Measurements from ENCODE around the gene MGME1.
"Not testable (repeated sequence)": the region's sequence is repeated elsewhere in the genome, so short reads cannot be mapped to it uniquely, and the experiment has no call there.

MGME1 gene

DNA sequence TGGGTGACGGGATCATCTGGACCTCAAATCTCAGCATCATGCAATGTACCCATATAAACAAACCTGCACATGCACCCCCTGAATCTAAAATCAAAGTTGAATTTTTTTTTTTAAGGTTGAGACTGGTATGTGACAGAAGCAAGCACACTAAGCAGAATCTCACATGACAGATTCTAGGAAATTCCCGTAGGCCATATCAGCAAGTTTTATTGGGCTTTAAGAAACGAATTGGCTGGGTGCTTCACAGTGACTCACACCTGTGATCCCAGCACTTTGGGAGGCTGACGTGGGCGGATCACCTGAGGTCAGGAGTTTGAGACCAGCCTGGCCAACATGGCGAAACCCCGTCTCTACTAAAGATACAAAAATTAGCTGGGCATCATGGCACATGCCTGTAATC, 58.2 kb downstream of the MGME1 start:
- not testable (repeated sequence) for DNase-seq

GRCh38 chr20:18030020-18030419, 61.2 kb downstream of the MGME1 start:
- DNase-seq: no peak

- no peak for DNase-seq
Observed at GRCh38 chr20:18031050-18031449, 62.2 kb downstream of the MGME1 start.

DNA sequence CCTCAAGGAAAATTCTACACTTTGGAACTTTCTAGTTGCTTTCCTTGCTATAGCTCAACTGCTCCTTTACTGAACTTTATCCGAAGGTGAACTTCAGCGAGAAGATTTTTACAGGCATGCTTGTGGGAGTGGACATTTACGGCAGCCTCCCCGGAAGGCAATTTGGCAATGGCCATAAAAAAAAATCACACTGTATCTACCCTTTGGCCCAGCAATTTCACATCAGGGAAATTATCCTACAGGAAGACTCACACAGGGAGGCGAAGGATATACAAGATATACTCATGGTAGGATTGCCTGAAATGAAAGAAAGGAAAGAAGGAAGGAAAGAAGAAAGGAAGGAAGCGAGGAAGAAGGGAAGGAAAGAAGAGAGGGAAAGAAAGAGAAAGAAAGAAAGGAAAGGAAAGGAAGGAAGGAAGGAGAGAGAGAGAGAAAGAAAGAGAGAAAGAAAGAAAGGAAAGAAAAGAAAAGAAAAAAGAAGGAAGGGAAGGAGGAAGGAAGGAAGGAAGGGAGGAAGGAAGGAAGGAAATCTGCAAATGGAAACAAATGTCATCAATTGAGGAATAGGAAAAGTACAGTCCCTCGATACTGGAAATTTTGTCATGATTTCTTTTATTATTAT, 63.2 kb downstream of the MGME1 start:
- DNase-seq: no peak

DNA sequence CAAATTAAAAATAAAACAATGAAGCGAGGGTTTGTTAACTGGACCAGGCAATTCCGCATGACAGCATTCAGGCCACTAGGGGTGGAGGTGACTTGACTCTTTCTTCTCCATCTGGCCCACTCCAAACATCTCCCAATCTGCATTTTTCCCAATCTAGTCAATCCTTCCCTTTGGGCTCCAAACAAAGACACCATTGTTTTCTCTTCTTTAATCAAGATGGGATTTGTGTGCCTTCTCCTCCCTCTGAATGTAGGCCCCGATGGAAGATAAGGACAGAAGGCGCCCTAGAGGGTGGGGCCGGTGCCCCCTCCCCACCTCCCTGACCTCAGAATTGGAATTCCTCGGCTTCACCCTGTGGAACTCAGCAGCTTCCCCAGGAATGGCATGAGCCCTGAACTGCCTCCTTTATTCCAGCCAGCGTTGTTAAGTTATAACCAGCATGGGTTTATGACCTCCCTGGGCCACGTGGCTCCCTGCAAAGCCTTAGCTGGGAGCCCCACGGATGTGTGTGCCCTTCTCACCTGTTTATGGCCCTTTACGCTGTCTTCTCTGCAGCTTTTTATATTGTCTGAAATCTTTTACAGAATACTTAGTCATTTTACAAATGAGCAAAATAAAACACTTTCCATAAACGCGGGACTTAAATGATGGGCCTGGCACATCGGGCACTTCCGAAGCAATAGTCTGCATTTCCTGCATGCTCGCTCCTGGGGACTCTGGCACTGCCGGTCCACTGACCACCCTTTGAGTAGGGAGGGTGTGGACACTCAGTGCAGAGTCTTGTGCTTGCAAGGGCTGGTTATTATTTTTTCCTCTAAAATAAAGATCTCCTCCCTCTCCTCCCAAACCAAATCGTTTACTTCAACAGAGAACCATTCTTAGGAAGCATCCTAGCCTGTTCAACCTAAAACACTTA, 64.4 kb downstream of the MGME1 start:
- DNase-seq: no peak

DNA sequence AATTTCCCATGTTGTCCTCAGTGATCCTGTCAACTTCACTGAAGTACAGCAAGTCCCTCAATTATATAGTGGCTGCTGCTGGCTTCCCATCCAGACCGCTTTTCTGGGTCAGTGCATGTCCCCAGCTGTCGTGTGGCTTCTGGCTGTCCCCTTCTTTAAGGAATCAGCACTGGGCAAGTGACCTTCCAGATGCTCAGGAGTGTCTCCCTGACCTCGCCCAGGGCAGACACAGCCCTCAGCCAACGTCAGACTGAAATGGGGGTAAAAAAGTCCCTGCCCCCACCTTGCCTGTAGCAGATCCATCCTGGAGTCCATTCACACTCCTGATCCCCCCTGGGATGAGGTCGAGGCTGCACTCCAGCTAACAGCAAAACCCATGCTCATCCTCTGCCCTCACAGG, 65.2 kb downstream of the MGME1 start:
- no peak for DNase-seq

DNA sequence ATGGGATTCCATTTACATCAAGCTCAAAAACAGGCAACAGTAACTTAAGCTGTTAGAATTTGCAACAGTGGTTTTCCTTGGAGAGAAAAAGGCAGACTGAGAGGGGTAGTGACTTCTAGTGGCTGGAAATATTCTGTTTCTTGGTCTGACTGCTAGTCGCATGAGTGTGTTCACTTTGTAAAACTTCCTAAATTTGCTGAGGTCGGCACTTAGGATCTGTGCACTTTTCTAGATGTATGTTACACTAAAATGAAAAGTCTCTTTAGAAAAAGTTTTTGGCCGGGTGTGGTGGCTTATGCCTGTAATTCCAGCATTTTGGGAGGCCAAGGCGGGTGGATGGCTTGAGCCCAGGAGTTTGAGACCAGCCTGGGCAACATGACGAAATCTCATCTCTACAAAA, 70.2 kb downstream of the MGME1 start:
- no peak for DNase-seq

All from CD4-positive, alpha-beta T cell treated with Interleukin-4 for 4 hours (primary cell).